Muscle of leg (tissue), 11 donors: ENCODE results near the gene CCDC183. TPM values are rescaled to one million over a fixed set of nuclear protein-coding genes. Genes with fewer than 3 reads are reported as not detected.
A peak's percentile ranks its signal among the peaks of the same experiment; 100 is the strongest.

Experiments used
- DNase-seq: peaks from one replicate; pipeline ENCODE4 v3.0.0; 2013
- H3K27ac ChIP-seq: one replicate; pipeline ENCODE4 v1.5.1; 2013; ENCODE audit warnings: mild to moderate bottlenecking, low read length, control low read depth
- H3K27me3 ChIP-seq: one replicate; pipeline ENCODE4 v1.6.1; 2013; ENCODE audit warnings: low read length; ENCODE audit not compliant: control insufficient read depth, insufficient read depth
- H3K36me3 ChIP-seq: one replicate; pipeline ENCODE4 v1.6.1; 2013; ENCODE audit warnings: low read length; ENCODE audit not compliant: control insufficient read depth, insufficient read depth
- H3K4me1 ChIP-seq: one replicate; pipeline ENCODE4 v1.6.1; 2013; ENCODE audit warnings: low read length; ENCODE audit not compliant: control insufficient read depth, insufficient read depth
- H3K4me3 ChIP-seq: one replicate; pipeline ENCODE4 v1.5.1; 2013; ENCODE audit warnings: low read length, control low read depth
- H3K9me3 ChIP-seq: replicated peaks from 2 replicates; pipeline ENCODE4 v1.6.1; 2013; ENCODE audit warnings: low read depth, low read length; ENCODE audit not compliant: control insufficient read depth
- WGBS: methylation state at CpG from one replicate; pipeline ENCODE4 v1.1.5; 2013; ENCODE audit warnings: missing lambda C conversion rate; ENCODE audit not compliant: insufficient coverage; 5-methylcytosine and 5-hydroxymethylcytosine counted together
- polyA plus RNA-seq, 8 donors: library from polyadenylated mRNA; unstranded; fragments of 120-200 nt; gene quantifications; one replicate each; pipeline versions ENCODE4 v1.2.1 to v1.2.3, GENCODE V29; 2013; ENCODE audit warnings: inconsistent platforms in 1 of 8, low replicate concordance in 1 of 8; ENCODE audit not compliant: insufficient read length in 8 of 8, insufficient read depth in 1 of 8
- total RNA-seq: library from RNA; stranded (reverse); fragments of 120-200 nt; gene quantifications from one replicate; pipeline ENCODE4 v1.2.4, GENCODE V29; 2013

The CCDC183 gene
- total and polyA plus RNA-seq, 9 donors, result 0.84 to 4.6 (median 2.1) TPM

GRCh38 chr9:136814725-136815421 is 18.7 kb downstream of the CCDC183 start:
- no peaks in the 10 kb centered on the region for H3K4me1 ChIP-seq
- H3K4me3 ChIP-seq, result no peak overlapping the region
- no peak for DNase-seq
- 96% methylated on average over 13 of the region's 13 CpGs for WGBS
- H3K27me3 ChIP-seq, result no peaks in the 10 kb centered on the region
- no peak overlapping the region for H3K27ac ChIP-seq
- peaks cover 31% of the 10 kb centered on the region for H3K36me3 ChIP-seq
- no peaks in the 10 kb centered on the region for H3K9me3 ChIP-seq

DNA sequence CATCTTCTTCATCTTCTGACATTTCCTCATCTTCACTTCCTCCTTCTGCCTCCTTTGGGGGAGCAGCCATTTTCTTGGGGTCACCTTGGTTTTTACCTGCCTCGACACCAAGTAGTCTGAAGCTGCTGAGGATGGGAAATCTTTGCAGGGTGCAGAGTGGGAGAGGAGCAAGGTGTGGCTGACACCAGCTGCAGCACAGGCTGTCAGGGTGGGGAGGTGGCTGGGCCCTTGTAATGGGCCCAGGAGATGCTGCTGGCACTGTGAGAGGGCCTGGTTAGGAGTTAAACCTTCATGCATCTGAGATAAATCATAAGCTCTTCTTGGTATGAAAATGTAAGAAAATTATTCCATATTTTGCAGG is 19.3 kb downstream of the CCDC183 start:
- no peaks in the 10 kb centered on the region for H3K27me3 ChIP-seq
- H3K4me3 ChIP-seq, result no peak overlapping the region
- no CpG with 5 or more reads among the region's 1 CpG for WGBS
- no peaks in the 10 kb centered on the region for H3K4me1 ChIP-seq
- H3K36me3 ChIP-seq, result peaks cover 28% of the 10 kb centered on the region
- H3K27ac ChIP-seq, result no peak overlapping the region
- no peaks in the 10 kb centered on the region for H3K9me3 ChIP-seq
- DNase-seq, result no peak

GRCh38 chr9:136820971-136821825 is 25.1 kb downstream of the CCDC183 start:
- peaks cover 32% of the 10 kb centered on the region for H3K36me3 ChIP-seq
- H3K27ac ChIP-seq, result no peak overlapping the region
- no peaks in the 10 kb centered on the region for H3K9me3 ChIP-seq
- 17% methylated on average over 81 of the region's 83 CpGs for WGBS
- H3K27me3 ChIP-seq, result no peaks in the 10 kb centered on the region
- peaks cover 14% of the 10 kb centered on the region for H3K4me1 ChIP-seq
- no peak overlapping the region for H3K4me3 ChIP-seq
- DNase-seq, result peak; percentile 39

DNA sequence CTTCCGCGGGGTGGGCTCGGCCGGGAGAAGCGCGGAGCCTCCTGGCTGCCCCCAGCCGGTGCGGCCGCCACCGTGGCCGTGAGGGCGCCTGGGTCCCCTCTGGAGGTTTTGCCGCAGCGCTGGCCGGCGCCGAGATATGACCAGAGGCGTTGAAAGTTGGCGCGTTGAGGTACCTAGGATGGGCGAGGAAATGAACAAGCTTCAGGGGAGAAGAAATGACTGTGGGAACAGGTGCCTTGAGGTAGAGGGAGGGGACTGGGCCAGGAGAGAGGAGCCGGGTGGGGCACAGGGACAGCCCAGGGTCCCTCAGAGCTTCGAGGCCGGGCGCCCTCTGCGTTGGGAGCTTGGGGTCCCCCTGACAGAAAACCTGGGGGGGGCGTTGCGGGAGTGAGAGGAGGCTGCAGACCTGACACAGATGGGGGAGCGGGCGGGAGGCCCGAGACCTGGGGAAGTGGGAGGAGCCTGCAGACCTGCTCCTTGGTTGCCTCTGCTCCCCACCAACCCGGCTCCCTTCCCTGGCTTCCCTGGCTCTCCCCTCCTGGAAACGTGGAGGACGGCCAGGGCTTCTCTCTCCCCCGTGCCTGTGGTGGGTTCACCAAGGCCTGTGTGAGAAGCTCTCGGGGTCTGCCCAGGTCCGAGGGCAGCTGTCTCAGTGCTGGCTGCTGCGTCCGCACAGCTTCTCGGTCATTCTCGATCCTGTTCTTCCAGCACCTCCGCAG is 25.8 kb downstream of the CCDC183 start:
- Histone ChIP-seq H3K36me3 (peaks cover 38% of the 10 kb centered on the region), H3K4me3 (no peak overlapping the region)
- WGBS, result 63% methylated on average over 28 of the region's 42 CpGs

DNA sequence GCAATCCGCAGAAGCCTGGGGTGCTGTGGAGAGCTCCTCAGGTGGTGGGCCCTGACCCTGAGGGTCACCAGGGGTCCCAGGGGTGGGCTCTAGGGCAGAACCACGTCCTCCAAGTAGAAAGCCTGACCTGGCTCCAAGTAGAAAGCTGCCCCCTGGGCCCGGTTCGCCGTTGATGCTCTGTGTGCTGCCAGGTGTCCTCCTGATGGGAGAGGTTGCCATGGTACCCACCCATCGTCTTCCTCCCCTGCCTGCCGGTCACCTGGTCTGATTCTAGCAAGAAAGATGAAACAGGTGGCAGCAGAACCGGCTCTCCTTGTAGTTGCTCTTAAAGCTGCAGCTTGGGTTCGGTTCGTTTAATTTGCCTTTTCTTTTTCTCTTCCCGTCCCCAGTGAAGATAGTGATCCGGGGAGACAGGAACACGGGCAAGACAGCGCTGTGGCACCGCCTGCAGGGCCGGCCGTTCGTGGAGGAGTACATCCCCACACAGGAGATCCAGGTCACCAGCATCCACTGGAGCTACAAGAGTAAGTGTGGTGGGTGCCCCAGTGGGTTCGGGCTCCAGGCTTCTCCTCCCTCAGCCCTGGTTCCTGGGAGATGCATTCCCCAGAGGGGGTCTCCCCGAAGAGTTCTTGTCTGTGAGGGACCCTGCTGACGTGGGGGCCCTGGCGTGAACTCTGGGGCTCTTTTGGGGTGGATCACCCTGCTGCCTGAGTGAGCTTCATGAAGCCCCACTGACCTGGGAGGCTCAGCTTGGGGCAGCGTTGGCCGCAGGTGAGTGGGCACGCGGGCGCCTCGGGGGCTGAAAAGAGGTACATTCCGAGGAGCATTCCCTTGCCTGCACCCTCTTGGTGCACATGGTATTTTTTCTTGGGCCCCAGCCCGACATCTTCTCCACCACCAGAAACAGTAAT is 27.3 kb downstream of the CCDC183 start:
- DNase-seq, result peak; percentile 4
- Histone ChIP-seq H3K27ac (no peak overlapping the region), H3K27me3 (no peaks in the 10 kb centered on the region), H3K4me3 (no peak overlapping the region), H3K9me3 (no peaks in the 10 kb centered on the region), H3K36me3 (peaks cover 45% of the 10 kb centered on the region), H3K4me1 (peaks cover 14% of the 10 kb centered on the region)
- WGBS, result 77% methylated on average over 17 of the region's 30 CpGs

More for the DNA sequence above, 25.8 kb downstream of the CCDC183 start:
- peak; percentile 6 for DNase-seq
- Histone ChIP-seq H3K27me3 (no peaks in the 10 kb centered on the region), H3K27ac (no peak overlapping the region), H3K9me3 (no peaks in the 10 kb centered on the region), H3K4me1 (peaks cover 14% of the 10 kb centered on the region)

DNA sequence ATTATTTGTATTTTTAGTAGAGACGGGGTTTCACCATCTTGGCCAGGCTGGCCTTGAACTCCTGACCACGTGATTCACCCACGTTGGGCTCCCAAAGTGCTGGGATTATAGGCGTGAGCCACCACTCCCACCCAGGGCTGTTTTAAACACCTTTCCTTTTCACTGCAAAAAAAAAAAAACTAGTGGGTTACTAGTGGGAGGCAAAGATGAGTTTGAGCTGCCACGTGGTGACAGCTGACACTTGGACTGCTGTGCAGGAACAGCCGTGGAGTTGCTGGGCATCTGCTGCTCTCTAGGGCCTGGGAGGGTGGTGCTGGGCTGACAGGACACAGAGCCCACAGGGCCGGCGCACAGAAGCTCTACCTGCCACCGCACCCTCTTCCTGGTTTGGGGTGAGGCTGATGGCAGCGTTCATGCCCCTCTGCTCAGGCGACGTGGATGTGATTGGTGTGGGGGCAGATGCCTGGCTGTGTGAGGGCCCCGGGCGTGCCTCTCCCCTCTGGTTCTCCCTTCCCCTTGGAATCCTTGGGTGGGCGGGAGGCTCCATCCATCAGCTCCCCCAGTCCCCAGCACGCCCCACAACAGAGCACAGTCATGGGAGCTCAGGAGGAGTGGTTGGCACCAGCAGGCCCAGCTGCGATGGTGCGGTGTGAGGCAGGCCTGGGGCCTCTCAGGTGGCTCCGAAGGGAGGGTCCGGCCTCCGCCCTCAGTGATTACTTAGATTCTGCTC is 28.5 kb downstream of the CCDC183 start:
- peaks cover 57% of the 10 kb centered on the region for H3K36me3 ChIP-seq
- H3K27ac ChIP-seq, result peak overlapping the region; percentile 42
- no peaks in the 10 kb centered on the region for H3K9me3 ChIP-seq
- H3K4me1 ChIP-seq, result peaks cover 14% of the 10 kb centered on the region
- no peak overlapping the region for H3K4me3 ChIP-seq
- peak; percentile 48 for DNase-seq
- 86% methylated on average over 15 of the region's 21 CpGs for WGBS
- no peaks in the 10 kb centered on the region for H3K27me3 ChIP-seq

DNA sequence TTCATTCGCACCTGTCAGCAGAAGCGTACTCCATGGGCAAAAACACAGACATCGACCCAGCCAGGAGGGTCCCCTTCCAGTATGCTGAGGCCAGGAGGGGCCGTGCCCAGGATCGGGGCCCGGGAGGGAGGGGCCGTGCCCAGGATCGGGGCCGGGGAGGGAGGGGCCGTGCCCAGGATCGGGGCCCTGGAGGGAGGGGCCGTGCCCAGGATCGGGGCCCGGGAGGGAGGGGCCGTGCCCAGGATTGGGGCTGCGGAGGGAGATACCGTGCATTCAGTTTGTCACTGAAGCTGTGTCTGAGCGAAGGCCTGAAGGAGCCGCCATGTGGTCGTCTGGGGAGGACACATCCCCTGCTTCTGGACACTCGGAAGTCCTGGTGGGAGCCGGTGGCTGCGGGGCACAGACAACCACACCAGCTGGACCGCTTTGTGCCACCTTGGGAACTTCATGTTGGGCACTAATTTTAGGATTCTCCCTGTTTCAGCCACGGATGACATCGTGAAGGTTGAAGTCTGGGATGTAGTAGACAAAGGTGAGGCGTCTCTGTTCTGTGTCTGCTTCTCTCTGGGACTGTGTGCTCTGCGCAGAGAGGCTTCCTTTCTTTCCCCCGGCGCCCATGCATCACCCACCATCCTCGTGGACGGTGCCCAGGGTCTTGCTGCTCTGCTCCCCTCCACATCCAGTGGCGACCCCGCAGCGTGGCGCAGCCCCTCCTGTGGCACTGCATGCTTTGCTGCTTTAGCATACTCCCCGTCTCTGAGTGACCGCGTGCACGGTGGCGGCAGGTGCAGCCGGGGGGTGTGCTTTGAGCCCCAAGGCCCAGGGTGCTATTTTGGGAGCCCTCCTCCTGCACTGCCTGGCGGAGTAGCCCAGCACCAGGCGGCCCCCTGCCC is 29.4 kb downstream of the CCDC183 start:
- 85% methylated on average over 35 of the region's 44 CpGs for WGBS
- H3K36me3 ChIP-seq, result peaks cover 66% of the 10 kb centered on the region
- H3K27ac ChIP-seq, result no peak overlapping the region
- H3K27me3 ChIP-seq, result no peaks in the 10 kb centered on the region
- DNase-seq, result peak; percentile 3
- H3K9me3 ChIP-seq, result no peaks in the 10 kb centered on the region
- H3K4me1 ChIP-seq, result peaks cover 14% of the 10 kb centered on the region
- no peak overlapping the region for H3K4me3 ChIP-seq

GRCh38 chr9:136826188-136826541 is 30.0 kb downstream of the CCDC183 start:
- WGBS, result 86% methylated on average over 10 of the region's 17 CpGs
- peaks cover 72% of the 10 kb centered on the region for H3K36me3 ChIP-seq

More at GRCh38 chr9:136826188-136826541, 30.0 kb downstream of the CCDC183 start:
- Histone ChIP-seq H3K4me1 (peaks cover 14% of the 10 kb centered on the region), H3K27me3 (no peaks in the 10 kb centered on the region), H3K4me3 (no peak overlapping the region), H3K9me3 (no peaks in the 10 kb centered on the region), H3K27ac (no peak overlapping the region)
- peak; percentile 7 for DNase-seq
